IMR-90 (cell line): ENCODE data around the gene AQP1. TPM values are rescaled to one million over a fixed set of nuclear protein-coding genes. Genes with fewer than 3 reads are reported as not detected.

ENCODE experiments used
- ATAC-seq: fragments of 200-7000 bp; cut with Tn5 transposase; 2 replicates; pipeline ENCODE4 v1.9.1; 2020; ENCODE audit warnings: low read depth, mild to moderate bottlenecking, moderate library complexity
- BruUV-seq: library from RNA; stranded (reverse); fragments of 400-500 nt; replicated peaks from 2 replicates; lab custom pipeline; 2021; lab: Mats Ljungman, UMichigan
- CTCF ChIA-PET: fragments of 300-600 bp; formaldehyde crosslinking; extraction: SDS; loops from one replicate; lab custom pipeline; 2021; ENCODE audit warnings: antibody characterized with exemption; lab: Yijun Ruan, JAX
- POLR2A ChIA-PET: fragments of 300-600 bp; sonication (Branson Sonifier 250); formaldehyde crosslinking; loops from one replicate; lab custom pipeline; 2022; ENCODE audit warnings: antibody characterized with exemption; ENCODE audit not compliant: unreplicated experiment; lab: Charles Lee
- DNase-seq: peaks from one replicate; pipeline ENCODE4 v3.0.0; 2013
- H2AFZ ChIP-seq: replicated peaks from 2 replicates; pipeline ENCODE3; 2013; ENCODE audit warnings: low read length, mild to moderate bottlenecking; ENCODE audit not compliant: poor library complexity
- H2AK5ac ChIP-seq: 2 replicates; pipeline ENCODE4 v1.6.1; 2013; ENCODE audit warnings: low read depth, low read length, inconsistent platforms
- H2AK9ac ChIP-seq: replicated peaks from 2 replicates; pipeline ENCODE3; 2013; ENCODE audit warnings: mild to moderate bottlenecking, low read depth, low read length, moderate library complexity; ENCODE audit not compliant: poor library complexity
- H2BK120ac ChIP-seq: 2 replicates; pipeline ENCODE4 v1.6.1; 2013; ENCODE audit warnings: low read depth, low read length, inconsistent platforms
- H2BK15ac ChIP-seq: 3 replicates; pipeline ENCODE4 v1.6.1; 2013; ENCODE audit warnings: low read depth, low read length, inconsistent platforms
- H2BK20ac ChIP-seq: 2 replicates; pipeline ENCODE4 v1.6.1; 2013; ENCODE audit warnings: low read depth, mild to moderate bottlenecking, inconsistent platforms, low read length, moderate library complexity
- H2BK5ac ChIP-seq: 2 replicates; pipeline ENCODE4 v1.6.1; 2013; ENCODE audit warnings: mild to moderate bottlenecking, low read depth, low read length, inconsistent platforms; ENCODE audit not compliant: poor library complexity, severe bottlenecking
- H3K14ac ChIP-seq: replicated peaks from 2 replicates; pipeline ENCODE4 v1.6.1; 2013; ENCODE audit warnings: low read depth, low read length, inconsistent platforms
- H3K18ac ChIP-seq: 2 replicates; pipeline ENCODE4 v1.6.1; 2013; ENCODE audit warnings: low read depth, low read length, control low read depth
- H3K23ac ChIP-seq: 2 replicates; pipeline ENCODE4 v1.6.1; 2013; ENCODE audit warnings: low read depth, low read length, inconsistent platforms
- H3K27ac ChIP-seq: 2 replicates; pipeline ENCODE4 v1.5.1; 2013; ENCODE audit warnings: mild to moderate bottlenecking, control low read depth, low read length; ENCODE audit not compliant: insufficient read depth
- H3K27me3 ChIP-seq: 2 replicates; pipeline ENCODE4 v1.6.1; 2013; ENCODE audit warnings: low read length; ENCODE audit not compliant: control insufficient read depth, insufficient read depth
- H3K36me3 ChIP-seq: 2 replicates; pipeline ENCODE4 v1.6.1; 2013; ENCODE audit warnings: low read length, mixed read lengths; ENCODE audit not compliant: control insufficient read depth, insufficient read depth
- H3K4ac ChIP-seq: 2 replicates; pipeline ENCODE4 v1.6.1; 2013; ENCODE audit warnings: low read depth, low read length, inconsistent platforms
- H3K4me1 ChIP-seq: 2 replicates; pipeline ENCODE4 v1.6.1; 2013; ENCODE audit warnings: low read length, mixed read lengths; ENCODE audit not compliant: control insufficient read depth, insufficient read depth
- H3K4me2 ChIP-seq: 2 replicates; pipeline ENCODE4 v1.6.1; 2013; ENCODE audit warnings: low read depth, mild to moderate bottlenecking, control low read depth, low read length, moderate library complexity
- H3K4me3 ChIP-seq: 2 replicates; pipeline ENCODE4 v1.5.1; 2013; ENCODE audit warnings: low read depth, mild to moderate bottlenecking, control low read depth, low read length, moderate library complexity; ENCODE audit not compliant: insufficient read depth
- H3K56ac ChIP-seq: 2 replicates; pipeline ENCODE4 v1.6.1; 2013; ENCODE audit warnings: low read length, inconsistent platforms; ENCODE audit not compliant: insufficient read depth; ENCODE audit errors: extremely low read depth
- H3K79me1 ChIP-seq, 2 experiments: 2 replicates each; pipeline ENCODE4 v1.6.1; 2013; ENCODE audit warnings: low read length in 2 of 2, inconsistent platforms in 1 of 2, low read depth in 1 of 2
- H3K9ac ChIP-seq: 2 replicates; pipeline ENCODE4 v1.6.1; 2013; ENCODE audit warnings: low read depth, low read length, control low read depth
- H3K9me1 ChIP-seq: 2 replicates; pipeline ENCODE4 v1.6.1; 2013; ENCODE audit warnings: low read length, inconsistent platforms; ENCODE audit not compliant: insufficient read depth
- H3K9me3 ChIP-seq: 2 replicates; pipeline ENCODE4 v1.6.1; 2013; ENCODE audit warnings: low read length; ENCODE audit not compliant: control insufficient read depth, insufficient read depth
- H4K20me1 ChIP-seq: 2 replicates; pipeline ENCODE4 v1.6.1; 2013; ENCODE audit warnings: low read length, inconsistent platforms; ENCODE audit not compliant: insufficient read depth
- H4K5ac ChIP-seq: 2 replicates; pipeline ENCODE4 v1.6.1; 2013; ENCODE audit warnings: mild to moderate bottlenecking, low read depth, low read length, control low read depth
- H4K8ac ChIP-seq, 2 experiments: 2 replicates each; pipeline ENCODE4 v1.6.1; 2013; ENCODE audit warnings: low read depth in 2 of 2, low read length in 2 of 2, control low read depth in 1 of 2, inconsistent platforms in 1 of 2
- H4K91ac ChIP-seq: 2 replicates; pipeline ENCODE4 v1.6.1; 2013; ENCODE audit warnings: low read depth, low read length, inconsistent platforms; ENCODE audit not compliant: insufficient read depth
- BHLHE40 ChIP-seq: fragments of 150-350 bp; IDR thresholded peaks from 2 replicates; pipeline ENCODE4 v1.6.1; 2016; ENCODE audit warnings: mild to moderate bottlenecking, low read depth, low read length
- CEBPB ChIP-seq: IDR thresholded peaks from 2 replicates; pipeline ENCODE4 v1.6.1; 2012; ENCODE audit warnings: low read depth, low read length, improper control_type of control experiment
- CHD1 ChIP-seq: IDR thresholded peaks from 2 replicates; pipeline ENCODE4 v1.6.1; 2012; ENCODE audit warnings: low read depth, low read length, improper control_type of control experiment
- CTCF ChIP-seq: conservative IDR thresholded peaks from 2 replicates; pipeline ENCODE4 v1.5.1; 2012; ENCODE audit warnings: mild to moderate bottlenecking, low read depth, low read length, improper control_type of control experiment
- FOS ChIP-seq: fragments of 150-350 bp; IDR thresholded peaks from 2 replicates; pipeline ENCODE4 v1.6.1; 2016; ENCODE audit warnings: low read depth, low read length
- MAFK ChIP-seq: IDR thresholded peaks from 2 replicates; pipeline ENCODE4 v1.6.1; 2012; ENCODE audit warnings: low read depth, low read length, improper control_type of control experiment
- MAZ ChIP-seq: IDR thresholded peaks from 2 replicates; pipeline ENCODE4 v1.6.1; 2012; ENCODE audit warnings: low read depth, mild to moderate bottlenecking, low read length, improper control_type of control experiment, moderate library complexity, borderline replicate concordance
- MXI1 ChIP-seq: IDR thresholded peaks from 2 replicates; pipeline ENCODE4 v1.6.1; 2012; ENCODE audit warnings: low read depth, mild to moderate bottlenecking, low read length, moderate library complexity, borderline replicate concordance
- NFE2L2 ChIP-seq: fragments of 150-350 bp; IDR thresholded peaks from 2 replicates; pipeline ENCODE4 v1.6.1; 2016; ENCODE audit warnings: low read depth, mild to moderate bottlenecking, low read length
- POLR2A ChIP-seq: IDR thresholded peaks from 2 replicates; pipeline ENCODE4 v1.6.1; 2012; ENCODE audit warnings: mild to moderate bottlenecking, low read depth, low read length
- RAD21 ChIP-seq: IDR thresholded peaks from 2 replicates; pipeline ENCODE4 v1.6.1; 2012; ENCODE audit warnings: low read length, improper control_type of control experiment
- RCOR1 ChIP-seq: IDR thresholded peaks from 2 replicates; pipeline ENCODE4 v1.6.1; 2012; ENCODE audit warnings: mild to moderate bottlenecking, low read length, improper control_type of control experiment; ENCODE audit not compliant: insufficient replicate concordance
- RFX5 ChIP-seq: IDR thresholded peaks from 2 replicates; pipeline ENCODE4 v1.8.0; 2012; ENCODE audit warnings: low read depth, mild to moderate bottlenecking, low read length, moderate library complexity
- SMC3 ChIP-seq: fragments of 150-350 bp; IDR thresholded peaks from 2 replicates; pipeline ENCODE4 v1.6.1; 2016; ENCODE audit warnings: low read depth, mild to moderate bottlenecking, antibody characterized with exemption, low read length, moderate library complexity
- WGBS, 2 experiments: methylation state at CpG; one replicate each; pipeline versions ENCODE4 v1.1.5 to v1.1.7; 2013; ENCODE audit warnings: missing lambda C conversion rate in 2 of 2; ENCODE audit not compliant: insufficient read length in 1 of 2; ENCODE audit errors: extremely low coverage in 2 of 2; 5-methylcytosine and 5-hydroxymethylcytosine counted together
- dilution Hi-C: fragments of 300-500 bp; cut with HindIII; formaldehyde crosslinking; loops from one replicate; pipeline ENCODE4 v1.14.3; 2018; ENCODE audit warnings: low sequenced_read_pairs; ENCODE audit not compliant: unreplicated experiment
- in situ Hi-C: fragments of 300-500 bp; cut with MboI; formaldehyde crosslinking; loops from 3 replicates; pipeline ENCODE4 v1.14.3; 2019; ENCODE audit warnings: low sequenced_read_pairs, inconsistent platforms, mixed read lengths
- intact Hi-C: fragments of 100-400 bp; cut with micrococcal nuclease; formaldehyde crosslinking; loops from 2 replicates; pipeline ENCODE4 v1.10.0; 2022
- polyA plus RNA-seq, 3 experiments: library from polyadenylated mRNA; depleted of rRNA; stranded (reverse); fragments of >200 nt; gene quantifications; 2 replicates each; pipeline ENCODE4 v1.2.3, GENCODE V29; 2012; ENCODE audit warnings: low replicate concordance in 1 of 3
- total RNA-seq: library from RNA; depleted of rRNA; stranded (reverse); fragments of >200 nt; gene quantifications from 2 replicates; pipeline ENCODE4 v1.2.3, GENCODE V29; 2012
- TF ChIP-seq, protein P1 (sequence below): fragments of 150-350 bp; IDR thresholded peaks from 2 replicates; pipeline ENCODE4 v1.6.1; 2017; ENCODE audit warnings: mild to moderate bottlenecking, antibody characterized with exemption, low read length, low read depth
- TF ChIP-seq, protein P2 (sequence below): fragments of 150-350 bp; IDR thresholded peaks from 2 replicates; pipeline ENCODE4 v1.6.1; 2016; ENCODE audit warnings: low read depth, mild to moderate bottlenecking, low read length, moderate library complexity, borderline replicate concordance

AQP1 gene
- total and polyA plus RNA-seq, 2 of the 4 experiments (the other 2 are of a cell fraction), result 0.18 to 0.39 TPM

DNA sequence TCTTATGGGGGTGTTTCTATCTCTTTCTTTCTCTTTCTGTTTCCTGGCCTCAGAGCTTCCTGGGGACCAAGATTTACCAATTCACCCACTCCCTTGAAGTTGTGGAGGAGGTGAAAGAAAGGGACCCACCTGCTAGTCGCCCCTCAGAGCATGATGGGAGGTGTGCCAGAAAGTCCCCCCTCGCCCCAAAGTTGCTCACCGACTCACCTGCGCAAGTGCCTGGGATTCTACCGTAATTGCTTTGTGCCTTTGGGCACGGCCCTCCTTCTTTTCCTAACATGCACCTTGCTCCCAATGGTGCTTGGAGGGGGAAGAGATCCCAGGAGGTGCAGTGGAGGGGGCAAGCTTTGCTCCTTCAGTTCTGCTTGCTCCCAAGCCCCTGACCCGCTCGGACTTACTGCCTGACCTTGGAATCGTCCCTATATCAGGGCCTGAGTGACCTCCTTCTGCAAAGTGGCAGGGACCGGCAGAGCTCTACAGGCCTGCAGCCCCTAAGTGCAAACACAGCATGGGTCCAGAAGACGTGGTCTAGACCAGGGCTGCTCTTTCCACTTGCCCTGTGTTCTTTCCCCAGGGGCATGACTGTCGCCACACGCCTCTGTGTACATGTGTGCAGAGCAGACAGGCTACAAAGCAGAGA lies 12.2 kb downstream of the AQP1 start:
- Histone ChIP-seq H4K5ac (no peak overlapping the region), H2BK15ac (no peak overlapping the region), H3K36me3 (no peaks in the 10 kb centered on the region), H3K4me1 (peaks cover 10% of the 10 kb centered on the region), H2AK9ac (no peak overlapping the region), H2BK20ac (no peak overlapping the region), H3K9me1 (peaks cover 9% of the 10 kb centered on the region; the same call in 1 of the 2 replicates), H3K56ac (no peak overlapping the region), H4K8ac (no peak overlapping the region), H3K4me2 (no peak overlapping the region), H3K9me3 (peaks cover 6% of the 10 kb centered on the region), H3K27me3 (no peaks in the 10 kb centered on the region), H3K9ac (no peak overlapping the region), H3K4me3 (no peak overlapping the region), H4K91ac (no peak overlapping the region), H2AK5ac (no peak overlapping the region), H4K20me1 (no peaks in the 10 kb centered on the region), H3K79me1 (no peaks in the 10 kb centered on the region), H3K4ac (no peak overlapping the region), H3K14ac (no peak overlapping the region), H2AFZ (no peak overlapping the region), H3K18ac (no peak overlapping the region), H3K23ac (no peak overlapping the region), H2BK5ac (no peak overlapping the region), H3K27ac (no peak overlapping the region), H2BK120ac (no peak overlapping the region)
- ATAC-seq (no peak), DNase-seq (no peak)
- TF ChIP-seq BHLHE40 (no peak), CHD1 (no peak), RCOR1 (no peak), CTCF (no peak), NFE2L2 (no peak), MAFK (no peak), MXI1 (no peak), MAZ (no peak), POLR2A (no peak), FOS (no peak), SMC3 (no peak), RFX5 (no peak), CEBPB (no peak), RAD21 (no peak)
- TF ChIP-seq, protein P1, sequence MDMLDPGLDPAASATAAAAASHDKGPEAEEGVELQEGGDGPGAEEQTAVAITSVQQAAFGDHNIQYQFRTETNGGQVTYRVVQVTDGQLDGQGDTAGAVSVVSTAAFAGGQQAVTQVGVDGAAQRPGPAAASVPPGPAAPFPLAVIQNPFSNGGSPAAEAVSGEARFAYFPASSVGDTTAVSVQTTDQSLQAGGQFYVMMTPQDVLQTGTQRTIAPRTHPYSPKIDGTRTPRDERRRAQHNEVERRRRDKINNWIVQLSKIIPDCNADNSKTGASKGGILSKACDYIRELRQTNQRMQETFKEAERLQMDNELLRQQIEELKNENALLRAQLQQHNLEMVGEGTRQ, result no peak
- TF ChIP-seq, protein P2, sequence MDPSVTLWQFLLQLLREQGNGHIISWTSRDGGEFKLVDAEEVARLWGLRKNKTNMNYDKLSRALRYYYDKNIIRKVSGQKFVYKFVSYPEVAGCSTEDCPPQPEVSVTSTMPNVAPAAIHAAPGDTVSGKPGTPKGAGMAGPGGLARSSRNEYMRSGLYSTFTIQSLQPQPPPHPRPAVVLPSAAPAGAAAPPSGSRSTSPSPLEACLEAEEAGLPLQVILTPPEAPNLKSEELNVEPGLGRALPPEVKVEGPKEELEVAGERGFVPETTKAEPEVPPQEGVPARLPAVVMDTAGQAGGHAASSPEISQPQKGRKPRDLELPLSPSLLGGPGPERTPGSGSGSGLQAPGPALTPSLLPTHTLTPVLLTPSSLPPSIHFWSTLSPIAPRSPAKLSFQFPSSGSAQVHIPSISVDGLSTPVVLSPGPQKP, result no peak
- no TSS peak for BruUV-seq
- ChIA-PET POLR2A (no interaction called here), CTCF (no interaction called here)
- intact Hi-C loops, result no loop called here
- dilution Hi-C loops, result no loop called here
- in situ Hi-C loops, result no loop called here
- WGBS, 2 experiments, result 78% methylated on average over 3 of the region's 13 CpGs; no CpG with 5 or more reads in 1 of the 2 experiments
